GM21367 (cell line): ENCODE data around the gene POT1.
"Not testable (repeated sequence)": the region's sequence is repeated elsewhere in the genome, so short reads cannot be mapped to it uniquely, and the experiment has no call there.

Experiments
- ATAC-seq: cut with Tn5 transposase; IDR thresholded peaks from one replicate; pipeline ENCODE4 v1.9.1; 2021; ENCODE audit not compliant: unreplicated experiment

POT1 gene, protein sequence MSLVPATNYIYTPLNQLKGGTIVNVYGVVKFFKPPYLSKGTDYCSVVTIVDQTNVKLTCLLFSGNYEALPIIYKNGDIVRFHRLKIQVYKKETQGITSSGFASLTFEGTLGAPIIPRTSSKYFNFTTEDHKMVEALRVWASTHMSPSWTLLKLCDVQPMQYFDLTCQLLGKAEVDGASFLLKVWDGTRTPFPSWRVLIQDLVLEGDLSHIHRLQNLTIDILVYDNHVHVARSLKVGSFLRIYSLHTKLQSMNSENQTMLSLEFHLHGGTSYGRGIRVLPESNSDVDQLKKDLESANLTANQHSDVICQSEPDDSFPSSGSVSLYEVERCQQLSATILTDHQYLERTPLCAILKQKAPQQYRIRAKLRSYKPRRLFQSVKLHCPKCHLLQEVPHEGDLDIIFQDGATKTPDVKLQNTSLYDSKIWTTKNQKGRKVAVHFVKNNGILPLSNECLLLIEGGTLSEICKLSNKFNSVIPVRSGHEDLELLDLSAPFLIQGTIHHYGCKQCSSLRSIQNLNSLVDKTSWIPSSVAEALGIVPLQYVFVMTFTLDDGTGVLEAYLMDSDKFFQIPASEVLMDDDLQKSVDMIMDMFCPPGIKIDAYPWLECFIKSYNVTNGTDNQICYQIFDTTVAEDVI

DNA sequence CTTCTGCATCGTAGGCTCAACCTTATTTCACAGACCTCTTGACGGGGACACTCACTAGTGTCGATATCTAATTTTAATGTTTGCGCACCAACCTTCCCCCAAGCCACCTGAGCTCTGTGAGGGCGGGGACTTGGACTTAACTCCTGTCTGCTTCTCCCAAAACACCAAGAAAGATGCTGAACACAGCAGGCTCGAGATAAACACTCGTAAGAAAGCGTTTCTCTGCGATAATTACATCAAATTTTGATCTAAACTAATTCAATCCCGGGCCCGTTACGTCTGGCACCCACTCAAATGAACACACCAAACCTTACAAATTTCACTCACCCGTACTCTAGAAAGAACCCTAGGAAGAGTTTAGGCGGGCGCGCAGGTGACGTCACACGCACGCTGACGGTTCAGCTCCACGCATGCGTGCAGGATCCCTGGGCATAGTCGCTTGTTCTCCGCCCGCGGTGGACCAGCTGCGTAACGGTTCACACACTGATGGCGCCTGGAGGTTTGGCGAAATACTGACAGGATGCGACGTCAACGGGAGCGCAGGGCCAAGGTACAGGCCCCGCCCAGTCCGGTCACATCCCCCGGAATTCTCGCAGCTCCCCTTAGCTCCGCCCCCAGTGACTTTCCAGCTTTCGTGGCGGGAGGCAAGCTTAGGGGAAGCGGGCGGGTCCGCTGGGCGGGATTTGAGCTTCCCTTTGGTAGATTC, at the start of gene POT1:
POT1 (minus strand) TSS at position 359 of the 706 bp plus-strand sequence. CDS start 32,652 bp downstream, outside the sequence.
- peak; percentile 100 for ATAC-seq

DNA sequence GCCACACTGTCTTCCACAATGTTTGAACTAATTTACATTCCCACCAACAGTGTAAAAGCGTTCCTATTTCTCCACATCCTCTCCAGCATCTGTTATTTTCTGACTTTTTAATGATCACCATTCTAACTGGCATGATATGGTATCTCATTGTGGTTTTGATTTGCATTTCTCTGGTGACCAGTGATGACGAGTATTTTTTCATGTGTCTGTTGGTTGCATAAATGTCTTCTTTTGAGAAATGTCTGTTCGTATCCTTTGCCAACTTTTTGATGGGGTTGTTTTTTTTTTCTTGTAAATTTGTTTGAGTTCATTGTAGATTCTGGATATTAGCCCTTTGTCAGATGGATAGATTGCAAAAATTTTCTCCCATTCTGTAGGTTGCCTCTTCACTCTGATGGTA, 45.5 kb upstream of the POT1 start:
- ATAC-seq, result not testable (repeated sequence)

DNA sequence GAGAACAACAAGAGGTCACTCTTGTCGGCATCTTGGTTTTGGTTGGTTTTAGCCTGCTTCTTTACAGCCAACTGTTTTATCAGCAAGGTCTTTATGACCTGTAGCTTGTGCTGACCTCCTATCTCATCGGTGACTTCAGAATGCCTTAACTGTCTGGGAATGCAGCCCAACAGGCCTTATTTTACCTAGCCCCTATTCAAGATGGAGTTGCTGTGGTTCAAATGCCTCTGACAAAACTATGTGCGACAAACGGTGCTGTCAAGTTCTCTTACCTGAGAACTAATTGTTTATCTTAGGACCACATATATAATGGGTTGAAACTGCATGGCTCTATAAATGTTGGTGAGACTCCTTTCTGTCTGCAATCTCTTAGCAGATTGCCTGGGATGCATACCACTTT, 35.9 kb upstream of the POT1 start:
- ATAC-seq, result no peak

DNA sequence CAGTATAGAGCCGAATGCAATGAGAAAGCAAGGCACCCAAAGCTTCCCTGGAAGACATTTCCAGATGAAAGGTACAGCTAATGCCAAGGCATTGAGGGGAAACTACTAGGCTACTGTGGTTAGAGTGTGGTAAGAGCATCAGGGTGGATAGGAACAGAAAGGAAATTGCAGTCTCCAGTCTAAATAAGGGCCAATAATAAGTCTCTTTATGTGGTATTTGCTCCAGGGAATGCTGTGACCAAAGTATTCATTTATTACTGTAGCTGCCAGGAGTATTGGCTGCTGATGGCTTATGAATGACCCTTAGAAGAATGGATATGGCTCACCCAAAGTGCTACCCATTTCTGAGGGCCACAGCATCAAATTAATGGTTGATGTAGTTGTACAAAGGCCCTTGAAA, 30.1 kb upstream of the POT1 start:
- ATAC-seq, result no peak

DNA sequence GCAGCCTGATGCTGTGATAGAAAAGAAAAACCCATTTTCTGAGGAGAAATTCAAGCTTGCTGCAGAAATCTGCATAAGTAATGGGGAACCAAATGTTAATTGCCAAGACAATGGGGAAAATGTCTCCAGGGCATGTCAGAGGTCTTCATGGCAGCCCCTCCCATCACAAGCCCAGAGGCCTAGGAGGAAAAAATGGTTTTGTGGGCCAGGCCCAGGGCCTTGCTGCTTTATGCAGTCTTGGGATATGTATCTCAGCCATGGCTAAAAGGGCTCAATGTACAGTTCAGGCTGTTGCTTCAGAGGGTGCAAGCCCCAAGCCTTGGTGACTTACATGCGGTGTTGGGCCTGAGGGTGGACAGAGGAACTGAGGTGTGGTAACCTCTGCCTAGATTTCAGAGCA, 28.3 kb upstream of the POT1 start:
- ATAC-seq, result not testable (repeated sequence)

DNA sequence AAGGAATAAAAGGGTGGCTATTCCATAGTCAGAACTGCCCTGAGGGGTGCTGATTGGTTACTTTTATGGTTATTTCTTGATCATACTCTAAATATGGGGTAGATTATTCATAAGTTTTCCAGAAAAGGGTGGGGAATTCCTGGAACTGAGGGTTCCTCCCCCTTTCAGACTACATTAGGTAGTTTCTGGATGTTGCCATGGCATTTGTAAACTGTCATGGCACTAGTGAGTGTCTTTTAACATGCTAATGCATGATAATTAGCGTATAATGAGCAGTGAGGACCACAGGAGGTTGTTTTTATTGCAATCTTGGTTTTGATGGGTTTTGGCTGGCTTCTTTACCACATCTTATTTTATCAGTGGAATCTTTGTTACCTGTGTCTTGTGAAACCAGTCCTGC, 26.5 kb upstream of the POT1 start:
- no peak for ATAC-seq

DNA sequence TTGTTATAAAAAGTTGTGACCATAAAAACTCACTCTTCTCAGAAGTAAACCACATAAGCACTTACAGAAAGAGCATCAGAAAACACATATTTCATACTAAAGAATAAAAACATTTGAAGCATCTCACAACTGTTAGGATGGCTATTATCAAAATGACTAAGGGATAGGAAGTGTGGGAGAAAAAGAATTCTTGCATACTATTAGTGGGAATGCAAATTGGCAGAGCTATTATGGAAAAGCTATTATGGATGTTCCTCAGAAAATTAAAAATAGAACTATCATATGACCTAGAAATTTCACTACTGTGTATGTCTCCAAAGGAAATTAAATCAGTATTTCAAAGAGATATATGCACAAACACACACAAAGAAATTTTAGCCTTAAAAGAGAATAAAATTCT, 25.2 kb upstream of the POT1 start:
- ATAC-seq, result no peak

DNA sequence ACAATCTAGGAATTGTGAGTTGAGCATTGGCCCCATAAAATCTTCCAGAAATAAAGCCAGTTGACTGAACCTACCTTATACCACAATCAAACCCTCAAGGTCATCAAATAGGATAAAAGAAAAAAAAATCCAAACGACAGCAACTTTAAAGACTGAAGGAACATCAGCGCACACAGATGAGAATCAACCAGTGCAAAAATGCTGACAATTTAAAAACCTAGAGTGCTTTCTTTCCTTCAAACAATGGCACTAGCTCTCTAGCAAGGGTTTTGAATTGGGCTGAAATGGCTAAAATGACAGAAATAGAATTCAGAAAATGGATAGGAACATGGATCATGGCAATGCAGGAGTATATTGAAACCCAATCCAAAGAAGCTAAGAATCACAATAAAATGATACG, 16.1 kb upstream of the POT1 start:
- ATAC-seq, result no peak

DNA sequence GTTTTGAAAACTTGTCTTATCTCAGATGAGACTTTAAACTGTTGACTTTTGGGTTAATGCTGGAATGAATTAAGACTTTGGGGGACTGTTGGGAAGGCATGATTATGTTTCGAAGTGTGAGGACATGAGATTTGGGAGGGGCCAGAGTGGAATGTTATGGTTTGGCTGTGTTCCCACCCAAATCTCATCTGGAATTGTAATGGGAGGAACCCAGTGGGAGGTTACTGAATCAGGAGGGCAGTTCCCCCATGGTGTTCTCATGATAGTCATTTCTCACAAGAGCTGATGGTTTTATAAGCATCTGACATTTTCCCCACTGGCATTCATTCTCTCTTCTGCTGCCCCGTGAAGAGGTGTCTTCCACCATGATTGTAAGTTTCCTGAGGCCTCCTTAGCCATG, 13.8 kb upstream of the POT1 start:
- no peak for ATAC-seq

DNA sequence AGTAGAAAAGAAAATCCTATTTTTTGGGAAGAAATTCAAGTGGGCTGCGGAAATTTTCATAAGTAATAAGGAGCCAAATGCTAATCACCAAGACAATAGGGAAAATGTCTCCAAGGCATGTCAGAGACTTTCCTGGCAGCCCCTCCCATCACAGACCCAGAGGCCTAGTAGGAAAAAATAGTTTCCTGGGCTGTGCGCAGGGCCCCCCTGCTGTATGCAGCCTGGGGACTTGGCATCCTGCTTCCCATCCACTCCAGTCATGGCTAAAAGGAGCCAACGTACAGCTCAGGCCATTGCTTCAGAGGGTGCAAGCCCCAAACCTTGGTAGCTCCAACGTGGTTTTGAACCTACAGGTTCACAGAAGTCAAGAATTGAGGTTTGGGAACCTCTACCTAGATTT, 12.8 kb upstream of the POT1 start:
- ATAC-seq, result no peak

DNA sequence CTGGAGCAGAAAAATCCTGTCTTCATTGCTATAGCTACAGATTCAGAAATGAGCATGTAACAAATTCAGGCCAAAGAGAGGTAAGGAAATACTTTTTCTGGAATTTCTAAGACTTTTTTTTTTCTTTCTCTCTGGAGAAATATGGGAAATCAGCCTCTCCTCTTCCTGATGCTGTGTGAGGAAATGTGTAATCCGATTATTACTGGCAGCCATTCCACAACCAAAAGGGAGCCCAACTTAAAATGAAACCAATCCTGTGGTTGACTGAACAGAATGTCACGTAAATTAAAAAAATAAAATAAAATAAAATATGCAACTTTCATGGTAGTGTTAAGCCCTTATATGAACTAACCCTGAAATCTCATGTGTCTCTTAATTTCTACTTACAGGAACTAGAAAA, 10.7 kb upstream of the POT1 start:
- ATAC-seq, result no peak

DNA sequence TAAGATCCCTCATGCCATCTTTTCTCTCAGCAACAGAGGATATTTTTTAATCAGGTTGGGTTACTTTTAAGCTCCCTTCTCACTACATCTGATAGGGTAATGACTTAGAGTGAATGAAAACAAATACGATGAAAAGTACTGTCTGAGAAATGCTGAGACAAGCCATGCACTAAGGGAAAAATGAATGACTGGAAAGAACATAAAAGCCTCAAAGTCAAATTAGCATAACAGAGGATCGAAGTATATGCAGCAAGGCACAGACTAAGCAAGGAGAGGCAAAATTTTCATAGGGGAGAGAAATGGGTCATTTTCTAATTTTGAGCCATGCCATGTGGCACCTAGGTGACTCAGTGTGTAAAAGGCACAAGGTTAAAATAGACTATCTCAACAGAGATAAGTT, 8.5 kb upstream of the POT1 start:
- no peak for ATAC-seq

DNA sequence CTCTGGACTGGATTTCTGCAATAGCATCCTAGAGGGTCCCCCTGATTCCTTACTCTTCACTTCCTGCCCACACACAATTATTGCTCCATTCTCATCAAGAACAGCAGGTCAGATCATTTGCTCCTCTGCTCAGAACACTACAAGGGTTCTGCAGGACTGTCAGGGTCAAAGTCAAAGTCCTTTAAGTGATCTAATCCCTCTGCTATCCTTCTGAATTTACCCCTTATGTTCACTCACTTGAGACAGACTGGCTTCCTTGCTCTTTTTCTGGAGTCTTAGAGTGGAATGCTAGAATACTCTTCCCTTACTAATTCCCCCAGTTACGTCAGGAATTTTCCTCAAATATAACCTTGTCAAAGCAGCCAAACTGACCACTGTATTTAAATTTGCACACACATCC, 7.5 kb upstream of the POT1 start:
- ATAC-seq, result no peak

DNA sequence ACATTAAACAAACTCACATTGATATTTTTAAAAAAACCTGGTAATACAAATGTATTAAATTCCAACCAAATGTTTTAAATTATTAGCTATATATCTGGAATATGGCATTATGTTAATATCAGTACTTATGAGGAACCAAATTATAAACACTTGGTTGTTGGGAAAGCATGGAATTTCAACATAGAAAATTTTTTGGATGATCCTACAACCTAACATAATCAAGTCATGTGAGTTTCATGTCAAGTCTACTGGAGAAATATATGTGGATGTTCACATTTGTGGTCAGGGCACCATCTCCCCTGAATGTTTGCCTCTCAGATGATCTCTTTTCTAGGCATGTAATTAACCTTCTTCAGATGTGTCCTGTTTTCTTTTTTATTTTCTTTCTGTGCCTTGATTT, 5.2 kb upstream of the POT1 start:
- ATAC-seq, result no peak

DNA sequence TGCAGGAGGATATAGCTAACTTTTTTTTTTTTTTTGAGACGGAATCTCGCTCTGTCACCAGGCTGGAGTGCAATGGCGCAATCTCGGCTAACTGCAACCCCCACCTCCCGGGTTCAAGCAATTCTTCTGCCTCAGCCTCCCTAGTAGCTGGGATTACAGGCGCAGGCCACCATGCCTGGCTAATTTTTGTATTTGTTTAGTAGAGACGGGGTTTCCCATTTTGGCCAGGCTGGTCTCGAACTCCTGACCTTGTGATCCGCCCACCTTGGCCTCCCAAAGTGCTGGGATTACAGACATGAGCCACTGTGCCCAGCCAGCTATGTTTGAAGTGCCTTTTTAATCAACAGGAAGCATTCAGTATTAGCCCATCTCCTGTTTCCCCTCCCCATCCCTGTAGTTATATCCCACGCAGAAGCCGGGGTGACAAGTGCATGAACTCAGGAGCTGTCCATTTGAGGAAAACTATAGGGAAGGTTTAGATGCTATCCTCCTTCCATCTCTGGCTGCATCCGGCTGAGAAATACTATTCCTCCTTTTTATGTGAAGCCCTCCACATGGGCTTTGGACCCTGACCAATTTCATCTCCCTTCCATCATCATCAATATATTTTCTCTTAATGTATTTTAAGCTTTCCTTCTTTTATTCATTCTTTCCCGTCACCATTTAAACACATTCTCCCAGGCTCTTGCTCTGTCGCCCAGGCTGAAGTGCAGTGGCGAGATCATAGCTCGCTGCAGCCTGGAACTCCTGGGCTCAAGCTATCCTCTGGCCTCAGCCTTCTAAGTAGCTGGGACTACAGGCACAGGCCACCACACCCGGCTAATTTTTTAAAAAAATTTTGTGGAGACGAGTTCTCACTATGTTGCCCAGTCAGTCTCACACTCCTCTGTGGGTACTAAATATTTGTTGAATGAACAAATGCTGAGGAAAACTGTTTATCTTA, 1.3 kb upstream of the POT1 start:
- no peak for ATAC-seq

DNA sequence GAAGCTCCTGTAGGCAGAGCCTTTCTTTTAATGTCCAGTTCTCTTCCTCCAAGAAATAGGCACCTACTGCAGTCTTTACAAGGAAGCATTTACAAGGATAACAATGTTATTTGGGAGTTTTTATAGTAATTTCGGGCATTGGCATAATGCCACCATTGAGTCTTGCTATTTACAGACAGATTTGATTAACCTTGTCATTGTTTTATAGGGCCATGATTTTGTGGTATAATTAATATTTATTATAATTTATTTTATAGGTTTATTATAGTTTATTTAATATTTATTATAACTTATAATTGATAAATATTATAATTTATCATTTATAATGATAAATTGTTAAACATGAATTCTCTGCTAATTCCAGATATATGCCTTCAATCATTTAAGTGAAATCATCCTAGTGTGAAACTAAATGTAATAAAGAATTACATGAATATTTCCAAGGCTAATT, 573 bp upstream of the POT1 start:
- no peak for ATAC-seq

DNA sequence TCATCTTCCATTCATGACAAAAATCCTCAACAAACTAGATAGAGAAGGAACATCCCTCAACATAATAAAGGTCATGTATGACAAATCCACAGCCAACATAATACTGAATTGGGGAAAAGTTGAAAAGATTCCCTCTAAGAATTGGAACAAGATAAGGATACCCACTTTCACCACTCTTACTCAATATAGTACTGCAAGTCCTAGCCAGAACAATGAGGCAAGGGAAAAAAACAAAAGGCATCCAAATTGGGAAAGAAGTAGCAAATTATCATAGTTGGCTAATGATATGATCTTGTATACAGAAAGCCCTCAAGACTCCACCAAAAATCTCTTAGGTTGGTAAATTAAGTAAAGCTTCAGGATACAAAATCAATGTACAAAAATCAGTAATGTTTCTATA, 4.7 kb downstream of the POT1 start:
- no peak for ATAC-seq

DNA sequence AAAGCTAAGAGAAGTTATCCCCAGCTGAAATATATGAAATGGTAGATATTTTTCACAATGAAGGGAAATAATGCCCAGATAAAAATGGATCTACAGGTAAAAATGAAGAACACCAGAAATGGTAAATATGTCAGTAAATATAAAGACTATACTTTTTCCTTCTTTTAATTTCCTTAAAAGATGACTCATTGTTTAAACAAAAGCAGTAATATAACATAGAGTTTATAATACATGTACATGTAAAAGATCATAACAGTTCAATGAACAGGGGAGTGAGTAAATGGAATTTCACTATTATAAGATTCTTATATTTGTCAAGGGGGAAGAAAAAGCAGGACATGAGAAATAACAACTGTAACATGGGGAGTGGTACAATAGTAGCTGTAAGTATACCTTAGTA, 7.4 kb downstream of the POT1 start:
- ATAC-seq, result no peak

DNA sequence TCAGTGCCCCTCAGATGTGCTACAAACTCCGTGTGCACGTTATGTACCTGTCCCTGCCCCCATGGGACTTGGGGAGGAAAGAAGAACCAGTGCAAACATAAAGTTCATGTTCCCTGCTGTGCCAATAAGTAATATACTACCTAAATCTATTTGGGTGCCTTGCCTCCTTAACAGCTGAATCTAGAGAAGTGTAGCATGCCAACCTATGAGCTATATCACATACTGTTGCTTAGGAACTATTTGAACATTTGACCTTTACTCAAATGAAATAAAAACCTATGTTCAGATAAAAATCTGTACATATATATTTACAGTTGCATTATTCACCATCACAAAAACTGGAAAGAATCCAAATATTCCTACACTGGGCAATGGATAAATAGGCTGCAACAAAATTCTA, 9.8 kb downstream of the POT1 start:
- no peak for ATAC-seq

DNA sequence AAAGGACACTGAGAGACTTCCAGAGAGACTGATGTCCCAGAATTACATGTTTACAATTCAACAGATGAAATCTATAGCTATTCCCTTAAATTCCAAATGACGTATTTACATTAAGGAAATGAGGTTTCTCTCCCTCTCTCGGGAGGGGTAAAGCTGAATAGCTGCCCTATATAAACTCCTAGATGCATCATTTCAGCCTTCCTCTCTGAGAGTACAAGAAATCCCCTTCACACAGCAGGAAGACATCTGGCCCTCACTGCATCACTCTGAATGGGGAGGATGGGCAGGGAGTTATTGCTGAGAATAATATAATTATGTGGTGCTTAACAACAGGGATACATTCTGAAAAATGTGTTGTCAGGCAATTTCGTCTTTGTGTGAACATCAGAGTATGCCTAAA, 11.0 kb downstream of the POT1 start:
- ATAC-seq, result peak; percentile 43

DNA sequence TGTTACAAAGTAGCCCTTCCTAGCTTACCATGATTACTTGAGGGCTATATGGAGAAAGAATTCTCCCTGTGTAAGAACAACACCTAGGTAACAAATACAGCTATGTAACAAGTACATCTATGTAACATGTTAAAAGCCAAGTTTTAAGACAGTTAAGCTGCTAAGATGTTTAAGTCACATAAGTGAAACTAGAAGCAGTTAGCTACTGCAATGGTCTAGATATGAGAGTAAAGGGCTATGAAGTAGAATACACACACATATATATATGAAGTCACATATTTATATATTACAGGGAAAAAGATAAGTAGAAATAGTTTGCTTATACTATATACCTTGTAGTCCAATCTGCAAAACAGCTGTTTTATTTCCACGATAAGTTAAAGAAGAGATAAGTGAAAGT, 14.4 kb downstream of the POT1 start:
- ATAC-seq, result peak; percentile 57
